BJ (cell line): ENCODE measurements around the gene STAB2. TPM values are rescaled to one million over a fixed set of nuclear protein-coding genes. Genes with fewer than 3 reads are reported as not detected.

ENCODE experiments used
- CTCF ChIA-PET: fragments of 350-600 bp; formaldehyde crosslinking; extraction: SDS; loops from one replicate; lab custom pipeline; 2021; ENCODE audit warnings: antibody characterized with exemption, inconsistent platforms; lab: Yijun Ruan, JAX
- POLR2A ChIA-PET: fragments of 300-600 bp; sonication (Branson Sonifier 250); formaldehyde crosslinking; extraction: SDS; loops from one replicate; lab custom pipeline; 2021; ENCODE audit warnings: antibody characterized with exemption; lab: Charles Lee
- DNase-seq: peaks from one replicate; pipeline ENCODE4 v3.0.0-alpha.2; 2011; ENCODE audit warnings: low read depth
- H3K27me3 ChIP-seq: 2 replicates; pipeline ENCODE4 v1.6.0; 2011; ENCODE audit warnings: low read length; ENCODE audit not compliant: control insufficient read depth, insufficient read depth
- H3K36me3 ChIP-seq: 2 replicates; pipeline ENCODE4 v1.5.1; 2011; ENCODE audit warnings: low read length; ENCODE audit not compliant: control insufficient read depth, insufficient read depth
- H3K4me3 ChIP-seq: 2 replicates; pipeline ENCODE4 v1.5.1; 2011; ENCODE audit warnings: low read depth, mild to moderate bottlenecking, control low read depth, low read length
- CTCF ChIP-seq: IDR thresholded peaks from 2 replicates; pipeline ENCODE4 v1.5.1; 2011; ENCODE audit warnings: low read depth, mild to moderate bottlenecking, control low read depth, inconsistent platforms, low read length, moderate library complexity; ENCODE audit not compliant: insufficient read depth
- polyA plus RNA-seq: library from polyadenylated mRNA; depleted of rRNA; stranded (reverse); fragments of >200 nt; gene quantifications from 2 replicates; pipeline ENCODE4 v1.2.3, GENCODE V29; 2011

The STAB2 gene
- polyA plus RNA-seq, 1 experiment, result not detected

- Histone ChIP-seq H3K36me3 (no peaks in the 10 kb centered on the region), H3K4me3 (no peak overlapping the region), H3K27me3 (peaks cover 3% of the 10 kb centered on the region)
- CTCF ChIA-PET, result interaction anchor here (1.2 kb wide), 1 partner anchor 9 kb away, joined by 3 read pairs; no protein-coding TSS in a partner anchor
- DNase-seq, result no peak
- no peak for TF ChIP-seq CTCF
- POLR2A ChIA-PET, result no interaction called here
Observed at GRCh38 chr12:103698752-103699560, 111.9 kb downstream of the STAB2 start.

- H3K36me3 ChIP-seq, result no peaks in the 10 kb centered on the region
- DNase-seq, result no peak
- H3K27me3 ChIP-seq, result peaks cover 3% of the 10 kb centered on the region; the same call in 1 of the 2 replicates
- CTCF ChIA-PET, result no interaction called here
- POLR2A ChIA-PET, result no interaction called here
- TF ChIP-seq CTCF, result no peak
- no peak overlapping the region for H3K4me3 ChIP-seq
Observed at GRCh38 chr12:103705098-103705497, 118.0 kb downstream of the STAB2 start.

- CTCF ChIA-PET, result no interaction called here
- no peak for TF ChIP-seq CTCF
Observed at GRCh38 chr12:103705927-103706326, 118.9 kb downstream of the STAB2 start.

GRCh38 chr12:103707446-103707845 lies 120.4 kb downstream of the STAB2 start:
- CTCF ChIA-PET, result interaction anchor here (1.1 kb wide), 1 partner anchor 9 kb away, joined by 3 read pairs; no protein-coding TSS in a partner anchor

More at GRCh38 chr12:103705927-103706326, 118.9 kb downstream of the STAB2 start:
- DNase-seq, result no peak
- no peak overlapping the region for H3K4me3 ChIP-seq
- POLR2A ChIA-PET, result no interaction called here
- no peaks in the 10 kb centered on the region for H3K36me3 ChIP-seq
- H3K27me3 ChIP-seq, result peaks cover 3% of the 10 kb centered on the region; the same call in 1 of the 2 replicates

More at GRCh38 chr12:103707446-103707845, 120.4 kb downstream of the STAB2 start:
- POLR2A ChIA-PET, result no interaction called here
- Histone ChIP-seq H3K4me3 (no peak overlapping the region), H3K36me3 (no peaks in the 10 kb centered on the region), H3K27me3 (peaks cover 4% of the 10 kb centered on the region)
- no peak for TF ChIP-seq CTCF
- DNase-seq, result no peak
